ENCODE measurements around the gene CEP170B. TPM values are rescaled to one million over a fixed set of nuclear protein-coding genes. Genes with fewer than 3 reads are reported as not detected.
A peak's percentile ranks its signal among the peaks of the same experiment; 100 is the strongest.

The CEP170B gene
- total and polyA plus RNA-seq, 4 donors = 1.5 to 10.9 (median 6.7) TPM

DNA sequence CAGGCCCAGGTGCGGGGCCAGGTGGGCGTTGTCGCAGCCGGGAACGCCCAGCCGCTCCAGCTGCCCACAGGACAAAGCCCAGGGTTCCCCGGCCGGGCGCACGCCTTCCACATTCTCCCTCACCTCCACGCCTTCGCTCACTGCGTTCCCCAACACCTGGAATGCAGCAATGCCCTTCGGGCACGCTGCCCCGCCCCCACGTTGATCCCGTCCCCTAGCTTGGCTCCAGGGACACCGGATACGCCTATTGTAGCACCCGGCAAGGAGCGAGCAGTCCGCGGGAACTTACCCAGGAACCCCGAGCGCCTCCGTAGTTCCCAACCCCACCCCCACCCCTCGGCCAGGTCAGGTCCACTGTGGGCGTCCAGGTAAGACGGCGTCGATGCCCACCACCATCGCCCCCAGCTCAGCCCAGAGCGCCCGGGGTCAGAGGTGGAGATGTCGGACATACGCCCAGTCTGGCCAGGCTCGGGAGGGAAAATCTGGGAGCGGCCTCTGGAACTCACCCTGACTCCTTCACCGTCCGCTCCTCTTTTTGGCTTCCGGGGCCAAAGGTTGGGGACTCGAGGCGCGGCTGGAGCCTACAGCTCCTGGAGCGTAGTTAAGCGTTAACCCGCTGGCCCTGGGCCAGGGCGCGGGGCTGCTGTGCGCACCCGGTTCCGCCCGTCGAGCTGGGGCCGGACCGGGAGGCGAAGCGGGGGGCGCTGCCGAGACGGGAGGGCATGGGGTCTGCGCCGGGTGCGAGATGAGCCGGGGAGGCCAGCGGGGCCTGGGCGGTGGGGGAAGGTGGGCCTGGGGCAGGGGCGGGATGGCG lies 594 bp upstream of the CEP170B start:
- Histone ChIP-seq H3K4me1 (ENCODE audit: control insufficient read depth in 4 of 4, insufficient read depth in 4 of 4, low read length in 3 of 4) (peaks cover 4 to 30% (median 16%) of the 10 kb centered on the region in 4 donors), H3K27me3 (ENCODE audit: control insufficient read depth in 4 of 4, insufficient read depth in 4 of 4, low read length in 3 of 4) (no peaks in the 10 kb centered on the region), H3K9ac (ENCODE audit: low read depth in 1 of 2, low read length in 2 of 2) (no peak overlapping the region), H3K36me3 (ENCODE audit: control insufficient read depth in 4 of 4, insufficient read depth in 3 of 4, low read depth in 1 of 4, low read length in 3 of 4) (no peaks in the 10 kb centered on the region), H3K27ac (ENCODE audit: low read depth in 1 of 2, low read length in 2 of 2) (peak overlapping the region; percentile 71 to 83), H3K4me3 (ENCODE audit: low read depth in 1 of 3, low read length in 3 of 3) (peak overlapping the region; percentile 65 to 83 (median 79)), H3K9me3 (ENCODE audit: control insufficient read depth in 4 of 4, low read length in 3 of 4) (no peaks in the 10 kb centered on the region)
- peak; percentile 73 for DNase-seq (ENCODE audit: low spot score)
- 1% methylated on average over 70 of the region's 70 CpGs for WGBS
- TF ChIP-seq, protein P1, sequence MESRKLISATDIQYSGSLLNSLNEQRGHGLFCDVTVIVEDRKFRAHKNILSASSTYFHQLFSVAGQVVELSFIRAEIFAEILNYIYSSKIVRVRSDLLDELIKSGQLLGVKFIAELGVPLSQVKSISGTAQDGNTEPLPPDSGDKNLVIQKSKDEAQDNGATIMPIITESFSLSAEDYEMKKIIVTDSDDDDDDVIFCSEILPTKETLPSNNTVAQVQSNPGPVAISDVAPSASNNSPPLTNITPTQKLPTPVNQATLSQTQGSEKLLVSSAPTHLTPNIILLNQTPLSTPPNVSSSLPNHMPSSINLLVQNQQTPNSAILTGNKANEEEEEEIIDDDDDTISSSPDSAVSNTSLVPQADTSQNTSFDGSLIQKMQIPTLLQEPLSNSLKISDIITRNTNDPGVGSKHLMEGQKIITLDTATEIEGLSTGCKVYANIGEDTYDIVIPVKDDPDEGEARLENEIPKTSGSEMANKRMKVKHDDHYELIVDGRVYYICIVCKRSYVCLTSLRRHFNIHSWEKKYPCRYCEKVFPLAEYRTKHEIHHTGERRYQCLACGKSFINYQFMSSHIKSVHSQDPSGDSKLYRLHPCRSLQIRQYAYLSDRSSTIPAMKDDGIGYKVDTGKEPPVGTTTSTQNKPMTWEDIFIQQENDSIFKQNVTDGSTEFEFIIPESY (IDR thresholded peaks at IDR 0.05) = no peak
- TF ChIP-seq FOXA1 (IDR thresholded peaks at IDR 0.05) (no peak), GABPA (IDR thresholded peaks at IDR 0.05 in 1 of 2, conservative IDR thresholded peaks at IDR 0.05 in 1 of 2) (peak in 1 of 2 donors; percentile 63), YY1 (IDR thresholded peaks at IDR 0.05) (no peak), NR2F2 (IDR thresholded peaks at IDR 0.05) (no peak), HNF4A (conservative IDR thresholded peaks at IDR 0.05) (peak; percentile 63 to 75), FOXA2 (IDR thresholded peaks at IDR 0.05) (no peak), SP1 (IDR thresholded peaks at IDR 0.05) (peak; percentile 64), MAX (IDR thresholded peaks at IDR 0.05) (no peak), RAD21 (IDR thresholded peaks at IDR 0.05) (no peak), RXRA (IDR thresholded peaks at IDR 0.05) (peak in 1 of 2 donors; percentile 42), ATF3 (IDR thresholded peaks at IDR 0.05) (no peak)

DNA sequence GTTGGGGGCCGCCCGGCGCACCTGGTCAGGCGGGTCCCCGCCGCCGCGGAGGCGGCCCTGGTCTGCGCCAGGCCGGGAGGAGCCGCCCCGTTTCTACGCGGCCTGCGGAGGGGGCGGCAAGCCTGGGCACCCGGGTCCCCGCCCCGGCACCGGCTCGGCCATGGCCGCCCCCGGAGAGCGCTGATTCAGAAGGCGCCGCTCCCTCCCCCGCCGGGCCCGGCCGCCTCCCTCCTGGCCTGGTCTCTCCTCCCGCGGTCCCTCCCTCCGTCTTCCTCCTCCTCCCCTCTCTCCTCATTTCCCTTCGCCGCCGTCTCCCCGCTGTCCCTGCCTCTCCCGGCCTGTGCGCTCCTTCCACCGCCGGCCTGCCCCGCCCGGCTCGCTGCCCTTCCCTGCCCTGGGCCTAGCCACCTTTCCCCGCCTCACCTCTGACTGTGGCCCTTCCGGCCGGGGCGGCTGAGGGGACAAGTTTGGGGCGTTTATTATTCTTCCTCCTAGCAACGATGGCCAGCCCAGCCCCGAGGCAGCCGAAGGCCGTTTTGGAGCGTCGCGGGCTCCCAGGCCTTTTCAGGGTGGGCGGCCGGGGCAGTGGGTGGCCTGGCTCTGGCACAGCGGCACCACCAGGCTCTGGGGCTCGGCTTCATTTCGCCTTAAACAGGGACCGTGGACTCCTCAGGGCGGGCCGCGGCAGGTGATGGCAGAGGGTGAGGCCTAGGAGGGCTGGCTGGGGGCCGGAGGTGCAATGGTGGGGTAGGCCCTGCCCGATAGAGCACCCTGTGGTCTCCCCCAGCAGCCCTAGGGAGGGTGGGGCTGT lies 768 bp downstream of the CEP170B start:
- DNase-seq (ENCODE audit: low spot score) = no peak
- WGBS = 8% methylated on average over 68 of the region's 68 CpGs
- Histone ChIP-seq H3K9ac (ENCODE audit: low read depth in 1 of 2, low read length in 2 of 2) (peak overlapping the region in 1 of 2 donors; percentile 36), H3K4me3 (ENCODE audit: low read depth in 1 of 3, low read length in 3 of 3) (peak overlapping the region; percentile 38 to 83 (median 67)), H3K27me3 (ENCODE audit: control insufficient read depth in 4 of 4, insufficient read depth in 4 of 4, low read length in 3 of 4) (no peaks in the 10 kb centered on the region), H3K36me3 (ENCODE audit: control insufficient read depth in 4 of 4, insufficient read depth in 3 of 4, low read depth in 1 of 4, low read length in 3 of 4) (no peaks in the 10 kb centered on the region), H3K27ac (ENCODE audit: low read depth in 1 of 2, low read length in 2 of 2) (peak overlapping the region; percentile 9 to 52), H3K9me3 (ENCODE audit: control insufficient read depth in 4 of 4, low read length in 3 of 4) (no peaks in the 10 kb centered on the region), H3K4me1 (ENCODE audit: control insufficient read depth in 4 of 4, insufficient read depth in 4 of 4, low read length in 3 of 4) (peaks cover 4 to 30% (median 16%) of the 10 kb centered on the region in 4 donors)
- TF ChIP-seq, protein P2, sequence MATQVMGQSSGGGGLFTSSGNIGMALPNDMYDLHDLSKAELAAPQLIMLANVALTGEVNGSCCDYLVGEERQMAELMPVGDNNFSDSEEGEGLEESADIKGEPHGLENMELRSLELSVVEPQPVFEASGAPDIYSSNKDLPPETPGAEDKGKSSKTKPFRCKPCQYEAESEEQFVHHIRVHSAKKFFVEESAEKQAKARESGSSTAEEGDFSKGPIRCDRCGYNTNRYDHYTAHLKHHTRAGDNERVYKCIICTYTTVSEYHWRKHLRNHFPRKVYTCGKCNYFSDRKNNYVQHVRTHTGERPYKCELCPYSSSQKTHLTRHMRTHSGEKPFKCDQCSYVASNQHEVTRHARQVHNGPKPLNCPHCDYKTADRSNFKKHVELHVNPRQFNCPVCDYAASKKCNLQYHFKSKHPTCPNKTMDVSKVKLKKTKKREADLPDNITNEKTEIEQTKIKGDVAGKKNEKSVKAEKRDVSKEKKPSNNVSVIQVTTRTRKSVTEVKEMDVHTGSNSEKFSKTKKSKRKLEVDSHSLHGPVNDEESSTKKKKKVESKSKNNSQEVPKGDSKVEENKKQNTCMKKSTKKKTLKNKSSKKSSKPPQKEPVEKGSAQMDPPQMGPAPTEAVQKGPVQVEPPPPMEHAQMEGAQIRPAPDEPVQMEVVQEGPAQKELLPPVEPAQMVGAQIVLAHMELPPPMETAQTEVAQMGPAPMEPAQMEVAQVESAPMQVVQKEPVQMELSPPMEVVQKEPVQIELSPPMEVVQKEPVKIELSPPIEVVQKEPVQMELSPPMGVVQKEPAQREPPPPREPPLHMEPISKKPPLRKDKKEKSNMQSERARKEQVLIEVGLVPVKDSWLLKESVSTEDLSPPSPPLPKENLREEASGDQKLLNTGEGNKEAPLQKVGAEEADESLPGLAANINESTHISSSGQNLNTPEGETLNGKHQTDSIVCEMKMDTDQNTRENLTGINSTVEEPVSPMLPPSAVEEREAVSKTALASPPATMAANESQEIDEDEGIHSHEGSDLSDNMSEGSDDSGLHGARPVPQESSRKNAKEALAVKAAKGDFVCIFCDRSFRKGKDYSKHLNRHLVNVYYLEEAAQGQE (IDR thresholded peaks at IDR 0.05) = no peak
- TF ChIP-seq HNF4G (IDR thresholded peaks at IDR 0.05) (no peak), ATF3 (IDR thresholded peaks at IDR 0.05) (no peak), HNF4A (conservative IDR thresholded peaks at IDR 0.05) (no peak), GABPA (IDR thresholded peaks at IDR 0.05 in 1 of 2, conservative IDR thresholded peaks at IDR 0.05 in 1 of 2) (no peak), RAD21 (IDR thresholded peaks at IDR 0.05) (no peak), SP1 (IDR thresholded peaks at IDR 0.05) (no peak)
- TF ChIP-seq, protein P1 (IDR thresholded peaks at IDR 0.05) = no peak
- TF ChIP-seq, protein P3, sequence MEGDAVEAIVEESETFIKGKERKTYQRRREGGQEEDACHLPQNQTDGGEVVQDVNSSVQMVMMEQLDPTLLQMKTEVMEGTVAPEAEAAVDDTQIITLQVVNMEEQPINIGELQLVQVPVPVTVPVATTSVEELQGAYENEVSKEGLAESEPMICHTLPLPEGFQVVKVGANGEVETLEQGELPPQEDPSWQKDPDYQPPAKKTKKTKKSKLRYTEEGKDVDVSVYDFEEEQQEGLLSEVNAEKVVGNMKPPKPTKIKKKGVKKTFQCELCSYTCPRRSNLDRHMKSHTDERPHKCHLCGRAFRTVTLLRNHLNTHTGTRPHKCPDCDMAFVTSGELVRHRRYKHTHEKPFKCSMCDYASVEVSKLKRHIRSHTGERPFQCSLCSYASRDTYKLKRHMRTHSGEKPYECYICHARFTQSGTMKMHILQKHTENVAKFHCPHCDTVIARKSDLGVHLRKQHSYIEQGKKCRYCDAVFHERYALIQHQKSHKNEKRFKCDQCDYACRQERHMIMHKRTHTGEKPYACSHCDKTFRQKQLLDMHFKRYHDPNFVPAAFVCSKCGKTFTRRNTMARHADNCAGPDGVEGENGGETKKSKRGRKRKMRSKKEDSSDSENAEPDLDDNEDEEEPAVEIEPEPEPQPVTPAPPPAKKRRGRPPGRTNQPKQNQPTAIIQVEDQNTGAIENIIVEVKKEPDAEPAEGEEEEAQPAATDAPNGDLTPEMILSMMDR (IDR thresholded peaks at IDR 0.05; ENCODE audit: low read depth, low read length, missing input control) = no peak
